HEK293 (cell line): ENCODE data around the gene COMMD3.

Source experiments
- CTCF ChIA-PET: fragments of 350-600 bp; formaldehyde crosslinking; extraction: SDS; loops from one replicate; lab custom pipeline; 2021; ENCODE audit warnings: antibody characterized with exemption; lab: Yijun Ruan, JAX
- POLR2A ChIA-PET: fragments of 300-600 bp; formaldehyde crosslinking; extraction: SDS; loops from one replicate; lab custom pipeline; 2020; ENCODE audit warnings: antibody characterized with exemption, inconsistent platforms; lab: Yijun Ruan, JAX
- H3K27ac ChIP-seq: fragments of 200-500 bp; sonication (Bioruptor generic); 2 replicates; pipeline ENCODE4 v1.5.1; 2014; ENCODE audit warnings: low read depth, low read length, control low read depth, inconsistent platforms; ENCODE audit errors: extremely low read depth
- H3K36me3 ChIP-seq, 2 experiments: fragments of 200-500 bp in 1 of 2; sonication (Bioruptor generic) in 1 of 2; 1 replicate in 1 of 2; 2 replicates in 1 of 2; pipeline ENCODE4 v1.5.1; 2014 to 2017; ENCODE audit warnings: inconsistent platforms in 2 of 2, low read length in 2 of 2; ENCODE audit not compliant: control insufficient read depth in 2 of 2, insufficient read depth in 1 of 2
- H3K4me1 ChIP-seq: fragments of 200-500 bp; sonication (Bioruptor generic); 2 replicates; pipeline ENCODE4 v1.5.1; 2014; ENCODE audit warnings: mild to moderate bottlenecking, low read length, inconsistent platforms; ENCODE audit not compliant: control insufficient read depth, insufficient read depth
- H3K4me3 ChIP-seq: 2 replicates; pipeline ENCODE4 v1.5.1; 2011; ENCODE audit warnings: low read depth, mild to moderate bottlenecking, control low read depth, low read length, moderate library complexity
- H3K9me3 ChIP-seq: fragments of 200-500 bp; sonication (Bioruptor generic); 2 replicates; pipeline ENCODE4 v1.5.1; 2014; ENCODE audit warnings: low read depth, low read length, inconsistent platforms; ENCODE audit not compliant: control insufficient read depth, insufficient read depth
- AEBP2 ChIP-seq: fragments of 450-650 bp; formaldehyde crosslinking; IDR thresholded peaks from 2 replicates; pipeline ENCODE4 v1.5.1; 2016; ENCODE audit warnings: missing biosample characterization, missing genetic modification characterization, borderline replicate concordance
- BCL11B ChIP-seq: fragments of 450-650 bp; formaldehyde crosslinking; IDR thresholded peaks from 2 replicates; pipeline ENCODE4 v1.5.1; 2016; ENCODE audit warnings: low read depth, missing biosample characterization, missing genetic modification characterization
- FEZF1 ChIP-seq: fragments of 450-650 bp; formaldehyde crosslinking; IDR thresholded peaks from 2 replicates; pipeline ENCODE4 v1.5.1; 2016; ENCODE audit warnings: missing biosample characterization, missing genetic modification characterization
- HIC1 ChIP-seq: fragments of 450-650 bp; formaldehyde crosslinking; IDR thresholded peaks from 2 replicates; pipeline ENCODE4 v1.5.1; 2016; ENCODE audit warnings: missing biosample characterization, missing genetic modification characterization
- KLF7 ChIP-seq: fragments of 450-650 bp; formaldehyde crosslinking; IDR thresholded peaks from 2 replicates; pipeline ENCODE4 v1.5.1; 2016; ENCODE audit warnings: missing biosample characterization, missing genetic modification characterization, borderline replicate concordance
- OSR2 ChIP-seq: fragments of 450-650 bp; formaldehyde crosslinking; IDR thresholded peaks from 2 replicates; pipeline ENCODE4 v1.5.1; 2016; ENCODE audit warnings: missing biosample characterization, missing genetic modification characterization
- SETDB1 ChIP-seq: IDR thresholded peaks from one replicate; pipeline ENCODE4 v1.6.1; 2017; ENCODE audit warnings: mild to moderate bottlenecking, low read length, moderate library complexity, mixed read lengths; ENCODE audit not compliant: insufficient read length
- YY1 ChIP-seq: fragments of 450-650 bp; formaldehyde crosslinking; IDR thresholded peaks from 2 replicates; pipeline ENCODE4 v1.5.1; 2018; ENCODE audit warnings: missing biosample characterization, missing genetic modification characterization
- ZEB2 ChIP-seq: fragments of 450-650 bp; formaldehyde crosslinking; IDR thresholded peaks from 2 replicates; pipeline ENCODE4 v1.5.1; 2016; ENCODE audit warnings: missing biosample characterization, missing genetic modification characterization
- ZNF266 ChIP-seq: fragments of 450-650 bp; formaldehyde crosslinking; IDR thresholded peaks from 2 replicates; pipeline ENCODE4 v1.5.1; 2016; ENCODE audit warnings: missing biosample characterization, missing genetic modification characterization, low read depth
- ZNF366 ChIP-seq: fragments of 450-650 bp; formaldehyde crosslinking; conservative IDR thresholded peaks from 2 replicates; pipeline ENCODE4 v1.5.1; 2016; ENCODE audit warnings: missing biosample characterization, missing genetic modification characterization
- ZNF37A ChIP-seq: fragments of 450-650 bp; IDR thresholded peaks from 2 replicates; pipeline ENCODE4 v1.5.1; 2018; ENCODE audit warnings: missing biosample characterization, missing genetic modification characterization
- ZNF555 ChIP-seq: fragments of 450-650 bp; formaldehyde crosslinking; conservative IDR thresholded peaks from 2 replicates; pipeline ENCODE4 v1.5.1; 2017; ENCODE audit warnings: missing biosample characterization, mild to moderate bottlenecking, missing genetic modification characterization, inconsistent platforms
- ZNF558 ChIP-seq: fragments of 450-650 bp; formaldehyde crosslinking; IDR thresholded peaks from 2 replicates; pipeline ENCODE4 v1.5.1; 2016; ENCODE audit warnings: missing biosample characterization, missing genetic modification characterization
- ZNF600 ChIP-seq: fragments of 450-650 bp; formaldehyde crosslinking; IDR thresholded peaks from 2 replicates; pipeline ENCODE4 v1.5.1; 2016; ENCODE audit warnings: missing biosample characterization, missing genetic modification characterization
- ZNF624 ChIP-seq: fragments of 450-650 bp; formaldehyde crosslinking; IDR thresholded peaks from 2 replicates; pipeline ENCODE4 v1.5.1; 2017; ENCODE audit warnings: missing biosample characterization, missing genetic modification characterization
- ZNF747 ChIP-seq: fragments of 450-650 bp; formaldehyde crosslinking; IDR thresholded peaks from 2 replicates; pipeline ENCODE4 v1.5.1; 2016; ENCODE audit warnings: missing biosample characterization, missing genetic modification characterization
- ZSCAN4 ChIP-seq: fragments of 450-650 bp; formaldehyde crosslinking; IDR thresholded peaks from 2 replicates; pipeline ENCODE4 v1.5.1; 2017; ENCODE audit warnings: missing biosample characterization, missing genetic modification characterization
- TF ChIP-seq, protein P1 (sequence below): fragments of 450-650 bp; formaldehyde crosslinking; IDR thresholded peaks from 2 replicates; pipeline ENCODE4 v1.5.1; 2017; ENCODE audit warnings: missing biosample characterization, missing genetic modification characterization
- TF ChIP-seq, protein P2 (sequence below): fragments of 450-650 bp; formaldehyde crosslinking; IDR thresholded peaks from 2 replicates; pipeline ENCODE4 v1.5.1; 2017; ENCODE audit warnings: missing biosample characterization, missing genetic modification characterization

The COMMD3 gene

GRCh38 chr10:22322641-22323160 lies 6.5 kb downstream of the COMMD3 start:
- ChIA-PET POLR2A (interaction anchor here (1.5 to 2.1 kb wide), 2 partner anchors 18 to 93 kb away, joined by 4 to 8 read pairs; no protein-coding TSS in a partner anchor), CTCF (interaction anchor here (0.5 to 1.3 kb wide), 8 partner anchors 79 to 576 kb away, joined by 3 to 5 read pairs (median 4); no protein-coding TSS in a partner anchor)
- TF ChIP-seq BCL11B (no peak), ZEB2 (tag by site-specific recombination) (0 out of 2 replicates have a peak, but pooled peaks have one; percentile 9), ZNF366 (tag by site-specific recombination) (peak; percentile 57), ZNF600 (peak; percentile 52; the same call in 1 of the 2 replicates), ZNF266 (tag by site-specific recombination) (no peak), ZNF747 (tag by site-specific recombination) (no peak), ZNF558 (tag by site-specific recombination) (no peak), YY1 (tag by site-specific recombination) (no peak), ZSCAN4 (no peak), FEZF1 (peak; percentile 75)
- TF ChIP-seq, protein P1, sequence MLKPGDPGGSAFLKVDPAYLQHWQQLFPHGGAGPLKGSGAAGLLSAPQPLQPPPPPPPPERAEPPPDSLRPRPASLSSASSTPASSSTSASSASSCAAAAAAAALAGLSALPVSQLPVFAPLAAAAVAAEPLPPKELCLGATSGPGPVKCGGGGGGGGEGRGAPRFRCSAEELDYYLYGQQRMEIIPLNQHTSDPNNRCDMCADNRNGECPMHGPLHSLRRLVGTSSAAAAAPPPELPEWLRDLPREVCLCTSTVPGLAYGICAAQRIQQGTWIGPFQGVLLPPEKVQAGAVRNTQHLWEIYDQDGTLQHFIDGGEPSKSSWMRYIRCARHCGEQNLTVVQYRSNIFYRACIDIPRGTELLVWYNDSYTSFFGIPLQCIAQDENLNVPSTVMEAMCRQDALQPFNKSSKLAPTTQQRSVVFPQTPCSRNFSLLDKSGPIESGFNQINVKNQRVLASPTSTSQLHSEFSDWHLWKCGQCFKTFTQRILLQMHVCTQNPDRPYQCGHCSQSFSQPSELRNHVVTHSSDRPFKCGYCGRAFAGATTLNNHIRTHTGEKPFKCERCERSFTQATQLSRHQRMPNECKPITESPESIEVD (tag by site-specific recombination) = peak; percentile 45
- TF ChIP-seq, all 188 proteins: peak for 5
- no peaks in the 10 kb centered on the region for H3K9me3 ChIP-seq
- peak overlapping the region; percentile 81 for H3K4me3 ChIP-seq
- peaks cover 7 to 14% of the 10 kb centered on the region in 2 experiments; a peak in 2 of 3 replicates for H3K36me3 ChIP-seq
- H3K27ac ChIP-seq = no peak overlapping the region; the same call in 1 of the 2 replicates
- H3K4me1 ChIP-seq = peaks cover 24% of the 10 kb centered on the region

GRCh38 chr10:22323538-22324305 lies 7.5 kb downstream of the COMMD3 start:
- Histone ChIP-seq H3K27ac (no peak overlapping the region), H3K4me3 (peak overlapping the region; percentile 81), H3K4me1 (peaks cover 14% of the 10 kb centered on the region), H3K36me3 (peaks cover 16 to 22% of the 10 kb centered on the region in 2 experiments; a peak in 2 of 3 replicates)
- CTCF ChIA-PET = interaction anchor here (0.5 to 1.3 kb wide), 7 partner anchors 80 to 577 kb away, joined by 3 to 5 read pairs (median 3); no protein-coding TSS in a partner anchor
- TF ChIP-seq SETDB1 = no peak
- TF ChIP-seq, protein P1 (tag by site-specific recombination) = peak; percentile 79
- no peak for TF ChIP-seq ZNF600
- TF ChIP-seq AEBP2 (tag by site-specific recombination) = no peak
- TF ChIP-seq ZNF624 (tag by site-specific recombination) = no peak
- TF ChIP-seq OSR2 = 0 out of 2 replicates have a peak, but pooled peaks have one; percentile 36
- TF ChIP-seq, protein P2, sequence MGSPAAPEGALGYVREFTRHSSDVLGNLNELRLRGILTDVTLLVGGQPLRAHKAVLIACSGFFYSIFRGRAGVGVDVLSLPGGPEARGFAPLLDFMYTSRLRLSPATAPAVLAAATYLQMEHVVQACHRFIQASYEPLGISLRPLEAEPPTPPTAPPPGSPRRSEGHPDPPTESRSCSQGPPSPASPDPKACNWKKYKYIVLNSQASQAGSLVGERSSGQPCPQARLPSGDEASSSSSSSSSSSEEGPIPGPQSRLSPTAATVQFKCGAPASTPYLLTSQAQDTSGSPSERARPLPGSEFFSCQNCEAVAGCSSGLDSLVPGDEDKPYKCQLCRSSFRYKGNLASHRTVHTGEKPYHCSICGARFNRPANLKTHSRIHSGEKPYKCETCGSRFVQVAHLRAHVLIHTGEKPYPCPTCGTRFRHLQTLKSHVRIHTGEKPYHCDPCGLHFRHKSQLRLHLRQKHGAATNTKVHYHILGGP (tag by site-specific recombination) = peak; percentile 61; the same call in 1 of the 2 replicates
- no peak for TF ChIP-seq FEZF1
- no peak for TF ChIP-seq ZNF37A (tag by site-specific recombination)
- no peak for TF ChIP-seq KLF7
- TF ChIP-seq ZNF555 = no peak
- no peak for TF ChIP-seq HIC1 (tag by site-specific recombination)
- TF ChIP-seq, all 188 proteins: peak for 3
- no peaks in the 10 kb centered on the region for H3K9me3 ChIP-seq
- POLR2A ChIA-PET = interaction anchor here (0.6 to 2.1 kb wide), 5 partner anchors 8 to 94 kb away, joined by 3 to 9 read pairs (median 6); partner anchors contain the start of gene COMMD3
